Measurements from ENCODE around the gene MKRN1. TPM values are rescaled to one million over a fixed set of nuclear protein-coding genes. Genes with fewer than 3 reads are reported as not detected.

Gene MKRN1
- total RNA-seq, 1 experiment from 2014 or later, result 121 TPM

- H3K36me3 Mint-ChIP-seq, result 0 out of 2 replicates have a peak, but pooled peaks cover 4% of the 10 kb centered on the region
- TF ChIP-seq, protein P1, sequence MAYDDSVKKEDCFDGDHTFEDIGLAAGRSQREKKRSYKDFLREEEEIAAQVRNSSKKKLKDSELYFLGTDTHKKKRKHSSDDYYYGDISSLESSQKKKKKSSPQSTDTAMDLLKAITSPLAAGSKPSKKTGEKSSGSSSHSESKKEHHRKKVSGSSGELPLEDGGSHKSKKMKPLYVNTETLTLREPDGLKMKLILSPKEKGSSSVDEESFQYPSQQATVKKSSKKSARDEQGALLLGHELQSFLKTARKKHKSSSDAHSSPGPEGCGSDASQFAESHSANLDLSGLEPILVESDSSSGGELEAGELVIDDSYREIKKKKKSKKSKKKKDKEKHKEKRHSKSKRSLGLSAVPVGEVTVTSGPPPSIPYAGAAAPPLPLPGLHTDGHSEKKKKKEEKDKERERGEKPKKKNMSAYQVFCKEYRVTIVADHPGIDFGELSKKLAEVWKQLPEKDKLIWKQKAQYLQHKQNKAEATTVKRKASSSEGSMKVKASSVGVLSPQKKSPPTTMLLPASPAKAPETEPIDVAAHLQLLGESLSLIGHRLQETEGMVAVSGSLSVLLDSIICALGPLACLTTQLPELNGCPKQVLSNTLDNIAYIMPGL (CRISPR knock-in tag; IDR thresholded peaks at IDR 0.05), result no peak
- TF ChIP-seq OVOL2 (CRISPR knock-in tag; IDR thresholded peaks at IDR 0.05; ENCODE audit: borderline replicate concordance) (no peak), RELA (CRISPR knock-in tag; IDR thresholded peaks at IDR 0.05; ENCODE audit: borderline replicate concordance) (no peak), ETV6 (CRISPR knock-in tag; IDR thresholded peaks at IDR 0.05) (no peak), NFE2L1 (CRISPR knock-in tag; IDR thresholded peaks at IDR 0.05) (no peak), JAZF1 (CRISPR knock-in tag; IDR thresholded peaks at IDR 0.05) (no peak), FOXJ3 (CRISPR knock-in tag; IDR thresholded peaks at IDR 0.05; ENCODE audit: borderline replicate concordance) (no peak), MAX (CRISPR knock-in tag; IDR thresholded peaks at IDR 0.05) (no peak), EMX1 (CRISPR knock-in tag; IDR thresholded peaks at IDR 0.05) (no peak), NR2C2 (CRISPR knock-in tag; IDR thresholded peaks at IDR 0.05) (no peak), FOXK1 (CRISPR knock-in tag; IDR thresholded peaks at IDR 0.05) (no peak), GABPB1 (CRISPR knock-in tag; IDR thresholded peaks at IDR 0.05) (no peak), ZNF416 (CRISPR knock-in tag; IDR thresholded peaks at IDR 0.05) (no peak), KAT7 (CRISPR knock-in tag; IDR thresholded peaks at IDR 0.05; ENCODE audit: borderline replicate concordance) (no peak)
- TF ChIP-seq, protein P2, sequence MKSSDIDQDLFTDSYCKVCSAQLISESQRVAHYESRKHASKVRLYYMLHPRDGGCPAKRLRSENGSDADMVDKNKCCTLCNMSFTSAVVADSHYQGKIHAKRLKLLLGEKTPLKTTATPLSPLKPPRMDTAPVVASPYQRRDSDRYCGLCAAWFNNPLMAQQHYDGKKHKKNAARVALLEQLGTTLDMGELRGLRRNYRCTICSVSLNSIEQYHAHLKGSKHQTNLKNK (CRISPR knock-in tag; IDR thresholded peaks at IDR 0.05), result no peak
- TF ChIP-seq, protein P3, sequence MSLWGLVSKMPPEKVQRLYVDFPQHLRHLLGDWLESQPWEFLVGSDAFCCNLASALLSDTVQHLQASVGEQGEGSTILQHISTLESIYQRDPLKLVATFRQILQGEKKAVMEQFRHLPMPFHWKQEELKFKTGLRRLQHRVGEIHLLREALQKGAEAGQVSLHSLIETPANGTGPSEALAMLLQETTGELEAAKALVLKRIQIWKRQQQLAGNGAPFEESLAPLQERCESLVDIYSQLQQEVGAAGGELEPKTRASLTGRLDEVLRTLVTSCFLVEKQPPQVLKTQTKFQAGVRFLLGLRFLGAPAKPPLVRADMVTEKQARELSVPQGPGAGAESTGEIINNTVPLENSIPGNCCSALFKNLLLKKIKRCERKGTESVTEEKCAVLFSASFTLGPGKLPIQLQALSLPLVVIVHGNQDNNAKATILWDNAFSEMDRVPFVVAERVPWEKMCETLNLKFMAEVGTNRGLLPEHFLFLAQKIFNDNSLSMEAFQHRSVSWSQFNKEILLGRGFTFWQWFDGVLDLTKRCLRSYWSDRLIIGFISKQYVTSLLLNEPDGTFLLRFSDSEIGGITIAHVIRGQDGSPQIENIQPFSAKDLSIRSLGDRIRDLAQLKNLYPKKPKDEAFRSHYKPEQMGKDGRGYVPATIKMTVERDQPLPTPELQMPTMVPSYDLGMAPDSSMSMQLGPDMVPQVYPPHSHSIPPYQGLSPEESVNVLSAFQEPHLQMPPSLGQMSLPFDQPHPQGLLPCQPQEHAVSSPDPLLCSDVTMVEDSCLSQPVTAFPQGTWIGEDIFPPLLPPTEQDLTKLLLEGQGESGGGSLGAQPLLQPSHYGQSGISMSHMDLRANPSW (CRISPR knock-in tag; conservative IDR thresholded peaks at IDR 0.05; ENCODE audit: low read depth), result no peak
- TF ChIP-seq, protein P4, sequence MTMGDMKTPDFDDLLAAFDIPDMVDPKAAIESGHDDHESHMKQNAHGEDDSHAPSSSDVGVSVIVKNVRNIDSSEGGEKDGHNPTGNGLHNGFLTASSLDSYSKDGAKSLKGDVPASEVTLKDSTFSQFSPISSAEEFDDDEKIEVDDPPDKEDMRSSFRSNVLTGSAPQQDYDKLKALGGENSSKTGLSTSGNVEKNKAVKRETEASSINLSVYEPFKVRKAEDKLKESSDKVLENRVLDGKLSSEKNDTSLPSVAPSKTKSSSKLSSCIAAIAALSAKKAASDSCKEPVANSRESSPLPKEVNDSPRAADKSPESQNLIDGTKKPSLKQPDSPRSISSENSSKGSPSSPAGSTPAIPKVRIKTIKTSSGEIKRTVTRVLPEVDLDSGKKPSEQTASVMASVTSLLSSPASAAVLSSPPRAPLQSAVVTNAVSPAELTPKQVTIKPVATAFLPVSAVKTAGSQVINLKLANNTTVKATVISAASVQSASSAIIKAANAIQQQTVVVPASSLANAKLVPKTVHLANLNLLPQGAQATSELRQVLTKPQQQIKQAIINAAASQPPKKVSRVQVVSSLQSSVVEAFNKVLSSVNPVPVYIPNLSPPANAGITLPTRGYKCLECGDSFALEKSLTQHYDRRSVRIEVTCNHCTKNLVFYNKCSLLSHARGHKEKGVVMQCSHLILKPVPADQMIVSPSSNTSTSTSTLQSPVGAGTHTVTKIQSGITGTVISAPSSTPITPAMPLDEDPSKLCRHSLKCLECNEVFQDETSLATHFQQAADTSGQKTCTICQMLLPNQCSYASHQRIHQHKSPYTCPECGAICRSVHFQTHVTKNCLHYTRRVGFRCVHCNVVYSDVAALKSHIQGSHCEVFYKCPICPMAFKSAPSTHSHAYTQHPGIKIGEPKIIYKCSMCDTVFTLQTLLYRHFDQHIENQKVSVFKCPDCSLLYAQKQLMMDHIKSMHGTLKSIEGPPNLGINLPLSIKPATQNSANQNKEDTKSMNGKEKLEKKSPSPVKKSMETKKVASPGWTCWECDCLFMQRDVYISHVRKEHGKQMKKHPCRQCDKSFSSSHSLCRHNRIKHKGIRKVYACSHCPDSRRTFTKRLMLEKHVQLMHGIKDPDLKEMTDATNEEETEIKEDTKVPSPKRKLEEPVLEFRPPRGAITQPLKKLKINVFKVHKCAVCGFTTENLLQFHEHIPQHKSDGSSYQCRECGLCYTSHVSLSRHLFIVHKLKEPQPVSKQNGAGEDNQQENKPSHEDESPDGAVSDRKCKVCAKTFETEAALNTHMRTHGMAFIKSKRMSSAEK (CRISPR knock-in tag; IDR thresholded peaks at IDR 0.05; ENCODE audit: borderline replicate concordance), result no peak
- ChIA-PET CTCF (no interaction called here), POLR2A (no interaction called here)
- peaks cover 1% of the 10 kb centered on the region for H3K4me1 Mint-ChIP-seq
- H3K9me3 Mint-ChIP-seq, result peaks cover 4% of the 10 kb centered on the region; the same call in 1 of the 2 replicates
- H3K4me3 Mint-ChIP-seq, result no peak overlapping the region
- DNase-seq (ENCODE audit: low spot score), result no peak
- no peak overlapping the region for H3K27ac Mint-ChIP-seq
- no peaks in the 10 kb centered on the region for H3K27me3 Mint-ChIP-seq (ENCODE audit: low read depth)
- ATAC-seq, result no peak
Observed at GRCh38 chr7:140441519-140441918, 37.8 kb downstream of the MKRN1 start.

- CTCF ChIA-PET, result no interaction called here
- no peaks in the 10 kb centered on the region for H3K36me3 Mint-ChIP-seq
- H3K27ac Mint-ChIP-seq, result no peak overlapping the region
- TF ChIP-seq CBFB (CRISPR knock-in tag; IDR thresholded peaks at IDR 0.05; ENCODE audit: low read depth) (no peak), ARID4B (CRISPR knock-in tag; IDR thresholded peaks at IDR 0.05; ENCODE audit: borderline replicate concordance) (no peak), HMGA2 (CRISPR knock-in tag; IDR thresholded peaks at IDR 0.05) (no peak), FOXK1 (CRISPR knock-in tag; IDR thresholded peaks at IDR 0.05) (no peak)
- H3K9me3 Mint-ChIP-seq, result no peaks in the 10 kb centered on the region
- DNase-seq (ENCODE audit: low spot score), result no peak
- no peaks in the 10 kb centered on the region for H3K4me1 Mint-ChIP-seq
- H3K27me3 Mint-ChIP-seq (ENCODE audit: low read depth), result no peaks in the 10 kb centered on the region
- POLR2A ChIA-PET, result interaction anchor here (0.6 to 0.7 kb wide), 3 partner anchors 25 to 1671 kb away, joined by 3 to 5 read pairs (median 3); no protein-coding TSS in a partner anchor
- ATAC-seq, result no peak
- H3K4me3 Mint-ChIP-seq, result no peak overlapping the region
Observed at GRCh38 chr7:140440593-140440992, 38.7 kb downstream of the MKRN1 start.
